Fibroblast of skin of left biceps (primary cell): ENCODE results near the gene KLHDC10.
"Not testable (repeated sequence)": the region's sequence is repeated elsewhere in the genome, so short reads cannot be mapped to it uniquely, and the experiment has no call there.

ENCODE experiments used
- DNase-seq, 2 experiments: peaks; one replicate each; pipeline ENCODE4 v3.0.0-alpha.2; 2013; ENCODE audit warnings: low read depth in 2 of 2

The KLHDC10 gene

GRCh38 chr7:130118294-130118693, 48.0 kb downstream of the KLHDC10 start:
- no peak for DNase-seq

- no peak for DNase-seq
Observed at GRCh38 chr7:130118801-130119200, 48.5 kb downstream of the KLHDC10 start.

- no peak for DNase-seq
Observed at GRCh38 chr7:130123501-130123900, 53.2 kb downstream of the KLHDC10 start.

- DNase-seq = no peak
Observed at GRCh38 chr7:130124711-130125110, 54.4 kb downstream of the KLHDC10 start.

- not testable (repeated sequence) for DNase-seq
Observed at GRCh38 chr7:130126840-130127239, 56.5 kb downstream of the KLHDC10 start.

GRCh38 chr7:130127404-130127803, 57.1 kb downstream of the KLHDC10 start:
- DNase-seq = no peak

- peak in 1 of 2 experiments; percentile 48 for DNase-seq
Observed at GRCh38 chr7:130127821-130128317, 57.5 kb downstream of the KLHDC10 start.

- DNase-seq = no peak
Observed at GRCh38 chr7:130129011-130129411, 58.7 kb downstream of the KLHDC10 start.

GRCh38 chr7:130131191-130131834, 61.0 kb downstream of the KLHDC10 start:
- DNase-seq = no peak

- no peak for DNase-seq
Observed at GRCh38 chr7:130131964-130132875, 61.9 kb downstream of the KLHDC10 start.

GRCh38 chr7:130133029-130133782, 62.9 kb downstream of the KLHDC10 start:
- DNase-seq = no peak

- no peak for DNase-seq
Observed at GRCh38 chr7:130134106-130134636, 63.8 kb downstream of the KLHDC10 start.

GRCh38 chr7:130134726-130135125, 64.4 kb downstream of the KLHDC10 start:
- DNase-seq = no peak

GRCh38 chr7:130135208-130136205, 65.2 kb downstream of the KLHDC10 start:
- DNase-seq = no peak

- no peak for DNase-seq
Observed at GRCh38 chr7:130136579-130137167, 66.3 kb downstream of the KLHDC10 start.

- no peak for DNase-seq
Observed at GRCh38 chr7:130137207-130137606, 66.9 kb downstream of the KLHDC10 start.

- no peak for DNase-seq
Observed at GRCh38 chr7:130139193-130139960, 69.0 kb downstream of the KLHDC10 start.

GRCh38 chr7:130140551-130141160, 70.3 kb downstream of the KLHDC10 start:
- no peak for DNase-seq
